Measurements from ENCODE around the gene AGO4.

DNA sequence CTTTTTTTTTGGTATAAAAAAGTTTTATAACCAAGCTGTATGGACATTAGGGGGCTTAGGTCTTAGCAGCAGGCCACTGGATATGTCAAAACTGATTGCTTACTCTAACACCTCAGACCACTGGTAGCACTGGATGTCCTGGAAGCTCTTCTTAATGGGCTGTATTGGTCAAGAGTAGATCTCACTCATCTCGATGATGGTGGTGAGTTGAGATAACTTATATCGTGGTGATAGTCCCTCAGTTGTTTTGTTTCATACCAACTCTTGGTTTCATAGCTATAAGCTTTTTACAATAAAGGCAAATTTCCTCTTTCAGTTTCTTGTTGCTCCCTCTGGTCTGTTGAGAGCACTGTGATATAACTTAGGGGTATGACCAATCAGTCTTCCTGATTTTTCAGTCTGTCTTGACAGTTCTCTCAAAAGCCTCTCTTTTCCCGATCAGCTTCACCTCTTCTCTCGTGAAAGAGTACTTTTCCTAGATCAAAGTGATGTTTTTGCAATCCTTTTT, 65.5 kb downstream of the AGO4 start:
- TF ChIP-seq LEF1 (IDR thresholded peaks at IDR 0.05; ENCODE audit: borderline replicate concordance): no peak
- TF ChIP-seq SP1 (IDR thresholded peaks at IDR 0.05): no peak
- TF ChIP-seq TARDBP (IDR thresholded peaks at IDR 0.05): no peak
- no peak for TF ChIP-seq HDGF (IDR thresholded peaks at IDR 0.05; ENCODE audit: borderline replicate concordance)
- no peak for TF ChIP-seq FOXA1 (IDR thresholded peaks at IDR 0.05)
- no peak for TF ChIP-seq ARNT (IDR thresholded peaks at IDR 0.05)
- no peak for TF ChIP-seq BHLHE40 (IDR thresholded peaks at IDR 0.05; ENCODE audit: borderline replicate concordance)
- no peak for TF ChIP-seq SUZ12 (IDR thresholded peaks at IDR 0.05)
